Measurements from ENCODE around the gene CDK10.
"Not testable (repeated sequence)": the region's sequence is repeated elsewhere in the genome, so short reads cannot be mapped to it uniquely, and the experiment has no call there.

The CDK10 gene

DNA sequence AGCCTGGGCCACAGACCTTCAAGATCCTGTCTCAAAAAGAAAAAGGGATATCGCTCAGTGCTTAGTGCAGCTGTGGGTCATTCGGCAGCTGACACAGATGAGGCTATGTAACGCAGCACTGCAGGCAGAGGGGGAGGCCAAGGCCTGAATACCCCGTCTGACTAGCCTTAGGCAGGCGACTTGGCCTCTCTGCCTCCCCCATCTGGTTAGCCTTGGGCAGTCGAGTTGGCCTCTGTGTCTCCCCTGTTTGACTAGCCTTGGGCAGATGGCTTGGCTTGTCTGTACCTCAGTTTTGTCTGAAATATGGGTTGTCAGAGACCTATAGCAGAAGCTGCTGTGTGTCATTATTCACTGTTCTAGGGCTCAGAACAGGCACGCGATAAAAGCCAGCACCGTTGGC is 18.9 kb upstream of the CDK10 start:
- no peak for DNase-seq (ENCODE audit: low spot score)

DNA sequence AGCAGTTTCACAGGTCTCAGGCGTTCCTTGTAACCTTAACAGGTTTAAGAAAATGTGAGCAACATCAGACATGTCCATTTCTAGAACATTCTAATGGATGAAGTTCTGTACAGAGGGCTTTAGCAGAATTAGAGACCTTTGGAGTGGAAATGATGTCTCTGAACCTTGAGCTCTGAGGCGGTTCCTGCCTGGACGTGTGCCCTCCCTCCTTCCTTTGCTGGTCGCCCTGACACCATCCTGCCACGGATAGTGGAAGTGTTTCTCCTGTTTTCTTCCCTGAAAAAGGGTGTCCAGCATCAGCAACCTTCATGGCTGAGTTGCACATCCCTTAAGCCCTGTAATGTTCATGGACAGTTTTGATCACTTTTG is 17.7 kb upstream of the CDK10 start:
- DNase-seq (ENCODE audit: low spot score), result no peak

DNA sequence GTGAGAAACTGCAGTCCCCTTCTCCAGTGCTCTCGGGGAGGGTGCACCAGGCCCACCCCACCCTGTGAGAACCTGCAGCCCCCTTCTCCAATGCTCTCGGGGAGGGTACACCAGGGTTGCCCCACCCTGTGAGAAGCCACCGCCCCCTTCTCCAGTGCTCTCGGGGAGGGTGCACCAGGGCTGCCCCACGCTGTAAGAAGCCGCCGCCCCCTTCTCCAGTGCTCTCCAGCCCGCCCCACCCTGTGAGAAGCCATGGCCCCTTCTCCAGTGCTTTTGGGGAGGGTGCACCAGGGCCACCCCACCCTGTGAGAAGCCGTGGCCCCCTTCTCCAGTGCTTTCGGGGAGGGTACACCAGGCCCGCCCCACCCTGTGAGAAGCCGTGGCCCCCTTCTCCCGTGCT is 16.7 kb upstream of the CDK10 start:
- DNase-seq (ENCODE audit: low spot score), result no peak

DNA sequence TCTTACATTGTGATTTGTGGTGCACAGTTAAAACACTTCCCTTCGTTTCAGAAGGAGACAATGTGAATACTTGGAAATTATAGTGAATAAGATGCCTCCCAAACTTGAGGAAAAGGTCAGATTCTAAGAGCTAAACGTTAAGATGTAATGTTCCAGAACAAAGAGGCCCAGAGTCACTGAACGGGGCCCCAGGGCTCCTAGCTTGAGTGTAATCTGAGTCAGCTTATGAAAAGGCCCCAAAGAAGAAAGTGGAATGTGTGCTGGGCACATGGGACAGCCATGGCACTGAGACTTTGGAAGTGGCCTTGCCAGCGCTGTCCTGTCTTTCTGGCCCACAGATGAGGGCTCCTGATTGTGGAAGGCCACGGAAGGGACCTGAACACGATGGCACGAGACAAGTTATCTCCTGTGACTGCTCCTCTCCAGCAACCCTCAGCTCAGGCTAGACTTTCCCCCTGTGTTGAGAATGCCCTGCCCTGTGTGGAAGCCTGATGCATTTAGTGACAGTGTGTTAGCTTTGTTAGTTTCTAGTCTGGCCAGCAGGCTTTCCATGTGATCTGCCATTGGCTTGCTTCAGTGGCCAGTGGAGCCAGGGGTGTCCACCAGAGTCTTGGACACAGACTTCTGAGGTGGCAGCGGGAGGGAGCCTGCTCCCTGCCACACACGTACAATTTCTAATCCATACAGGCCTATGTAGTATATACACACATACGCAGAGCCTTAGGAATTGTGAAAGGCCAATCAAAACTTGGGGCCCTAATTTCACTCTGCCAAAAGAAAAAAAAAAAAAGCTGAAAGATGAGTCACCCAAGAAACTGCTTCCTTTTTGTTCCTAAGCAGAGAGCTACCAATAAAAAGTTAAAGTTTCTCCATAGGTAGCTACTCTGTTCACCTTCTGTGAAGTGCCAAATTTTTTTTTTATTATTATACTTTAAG is 15.7 kb upstream of the CDK10 start:
- no peak for DNase-seq (ENCODE audit: low spot score)

DNA sequence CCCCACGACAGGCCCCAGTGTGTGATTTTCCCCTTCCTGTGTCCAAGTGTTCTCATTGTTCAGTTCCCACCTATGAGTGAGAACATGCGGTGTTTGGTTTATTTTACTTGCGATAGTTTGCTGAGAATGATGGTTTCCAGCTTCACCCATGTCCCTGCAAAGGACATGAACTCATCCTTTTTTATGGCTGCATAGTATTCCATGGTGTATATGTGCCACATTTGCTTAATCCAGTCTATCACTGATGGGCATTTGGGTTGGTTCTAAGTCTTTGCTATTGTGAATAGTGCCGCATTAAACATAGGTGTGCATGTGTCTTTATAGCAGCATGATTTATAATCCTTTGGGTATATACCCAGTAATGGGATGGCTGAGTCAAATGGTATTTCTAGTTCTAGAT is 14.9 kb upstream of the CDK10 start:
- DNase-seq (ENCODE audit: low spot score), result not testable (repeated sequence)

DNA sequence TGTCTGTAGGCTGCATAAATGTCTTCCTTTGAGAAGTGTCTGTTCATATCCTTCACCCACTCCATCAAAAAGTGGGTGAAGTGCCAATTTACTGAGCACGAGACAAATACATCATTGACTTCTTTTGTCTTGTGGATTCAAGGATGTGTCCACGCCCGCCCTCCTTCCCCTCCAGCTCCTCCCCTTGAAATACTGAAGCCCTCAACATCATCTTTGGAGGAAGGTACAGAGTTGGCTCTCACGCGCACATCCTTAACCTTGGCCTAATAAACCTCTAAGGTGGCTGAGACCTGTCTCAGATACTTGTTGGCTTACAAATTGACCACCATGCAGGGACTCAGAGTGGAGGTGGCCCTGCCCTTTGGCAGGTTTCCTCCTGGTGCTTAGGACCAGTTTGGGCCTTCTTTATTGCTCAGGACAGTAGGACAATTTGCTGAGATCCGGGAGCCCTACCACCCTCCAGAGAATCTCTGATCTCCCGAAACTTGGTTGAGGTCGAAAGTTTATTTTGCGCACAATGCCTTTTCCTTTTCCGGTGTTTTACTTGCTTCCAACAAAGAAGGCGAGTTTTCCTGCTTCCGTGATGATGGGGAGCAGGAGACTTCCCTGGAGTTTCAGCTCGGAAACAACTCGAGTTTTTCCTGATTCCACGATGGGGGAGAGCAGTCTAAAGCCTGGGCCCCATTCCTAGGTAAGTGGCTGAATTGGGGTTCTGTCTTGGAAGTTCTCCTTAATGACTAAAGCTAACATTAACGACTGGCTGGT is 14.1 kb upstream of the CDK10 start:
- DNase-seq (ENCODE audit: low spot score), result no peak

- DNase-seq (ENCODE audit: low spot score), result no peak
Measured at GRCh38 chr16:89678258-89678657, 8.2 kb upstream of the CDK10 start.

DNA sequence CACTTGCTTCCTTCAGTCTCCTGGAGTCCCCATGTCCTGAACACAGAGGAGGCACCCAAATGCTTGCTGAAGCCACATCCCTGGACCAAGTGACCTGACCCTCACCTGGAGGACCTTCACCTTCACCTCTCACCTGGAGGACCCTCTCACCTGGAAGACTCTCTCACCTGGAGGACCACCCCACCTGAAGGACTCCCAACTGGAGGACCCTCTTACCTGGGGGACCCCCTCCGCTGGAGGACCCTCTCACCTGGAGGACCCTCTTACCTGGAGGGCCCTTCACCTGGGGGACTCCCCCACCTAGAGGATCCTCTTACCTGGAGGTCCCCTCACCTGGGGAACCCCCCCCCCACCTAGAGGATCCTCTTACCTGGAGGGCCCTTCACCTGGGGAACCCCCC is 573 bp upstream of the CDK10 start:
- DNase-seq (ENCODE audit: low spot score), result no peak

DNA sequence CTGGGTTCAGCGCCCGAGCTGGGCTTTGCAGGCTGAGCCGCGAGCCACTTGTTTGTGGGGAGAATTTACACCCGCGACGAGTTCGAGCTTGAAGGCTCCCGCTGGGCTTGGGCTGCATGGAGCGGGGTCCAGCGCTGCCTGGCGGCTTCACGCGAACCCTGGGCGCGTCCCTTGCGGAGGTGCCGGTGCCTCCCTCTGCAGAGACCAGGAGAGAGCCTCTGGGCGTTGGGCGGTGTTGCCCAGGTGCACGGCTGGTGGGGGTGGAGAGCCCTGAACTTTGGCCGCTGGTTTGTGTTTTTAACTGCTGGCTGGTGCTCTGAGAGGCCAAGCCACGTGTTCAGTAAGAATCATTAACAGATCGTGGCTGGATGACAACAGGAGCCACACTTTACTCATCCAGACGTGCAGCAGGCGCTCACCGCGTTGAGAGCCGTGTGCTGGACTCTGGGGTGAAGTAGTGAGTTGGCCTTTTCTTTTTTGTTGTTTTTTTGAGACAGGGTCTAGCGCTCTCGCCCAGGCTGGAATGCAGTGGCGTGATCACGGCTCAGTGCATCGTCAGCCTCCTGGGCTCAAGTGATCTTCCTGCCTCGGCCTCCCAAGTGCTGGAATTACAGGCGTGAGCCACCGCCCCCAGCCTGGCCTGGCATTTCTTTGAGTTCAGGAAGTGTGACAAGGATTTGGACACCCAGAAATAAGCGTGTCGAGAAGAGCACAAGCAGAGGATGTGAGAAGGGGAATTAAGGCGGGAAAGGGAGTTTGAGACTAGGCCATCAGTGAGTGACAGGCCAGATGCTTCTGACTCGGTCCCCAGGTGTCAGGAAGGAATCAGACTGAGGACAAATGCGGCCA is 827 bp downstream of the CDK10 start:
- peak; percentile 76 for DNase-seq (ENCODE audit: low spot score)

DNA sequence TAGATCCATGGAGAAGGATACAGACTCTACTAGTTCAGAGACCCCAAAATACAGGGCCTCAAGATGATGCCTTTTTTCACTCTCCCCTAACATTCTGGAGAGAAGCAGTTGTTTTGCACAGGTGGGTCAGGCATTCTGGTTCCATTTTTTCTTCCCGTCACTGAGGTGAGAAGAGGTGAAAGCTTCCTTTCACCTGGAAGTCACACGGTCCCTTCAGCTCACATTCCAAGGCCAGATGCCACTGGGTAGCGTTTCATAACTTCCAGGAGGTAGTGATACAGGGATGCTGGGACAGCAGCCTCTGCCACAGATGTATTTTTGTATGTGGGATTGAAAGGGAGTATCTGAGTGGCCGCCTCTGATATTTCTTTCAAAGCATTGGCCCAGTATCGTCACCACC is 1.9 kb downstream of the CDK10 start:
- DNase-seq (ENCODE audit: low spot score), result no peak

DNA sequence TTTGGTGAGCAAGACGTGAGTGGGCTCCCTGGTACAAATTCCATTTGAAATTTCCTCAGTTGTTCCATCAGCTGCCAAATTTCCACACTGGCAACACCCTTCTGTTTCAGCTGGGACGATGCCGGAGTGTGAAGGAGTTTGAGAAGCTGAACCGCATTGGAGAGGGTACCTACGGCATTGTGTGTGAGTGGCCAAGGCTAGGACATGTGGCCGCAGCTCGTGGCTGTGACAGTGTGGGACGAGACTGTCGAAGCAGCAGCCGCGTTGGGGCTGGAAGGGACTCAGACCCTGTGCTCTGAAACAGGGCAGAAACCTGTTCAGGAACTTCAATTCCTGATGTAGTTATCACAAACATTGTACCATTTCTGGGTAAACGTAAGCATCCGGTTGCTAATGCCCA is 2.7 kb downstream of the CDK10 start:
- no peak for DNase-seq (ENCODE audit: low spot score)

DNA sequence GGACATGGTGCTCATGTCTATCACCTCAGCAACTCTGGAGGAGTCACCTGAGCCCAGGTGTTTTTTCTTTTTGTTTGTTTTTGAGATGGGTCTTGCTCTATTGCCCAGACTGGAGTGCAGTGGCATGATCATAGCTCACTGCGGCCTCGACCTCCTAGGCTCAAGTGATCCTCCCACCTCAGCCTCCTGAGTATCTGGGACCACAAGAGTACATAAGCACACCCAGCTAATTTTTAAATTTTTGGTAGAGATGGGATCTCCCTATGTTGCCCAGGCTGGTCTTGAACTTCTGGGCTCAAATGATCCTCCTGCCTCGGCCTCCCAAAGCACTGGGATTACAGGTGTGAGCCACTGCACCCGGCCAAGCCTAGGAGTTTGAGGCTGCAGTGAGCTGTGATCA is 3.1 kb downstream of the CDK10 start:
- DNase-seq (ENCODE audit: low spot score), result not testable (repeated sequence)

GRCh38 chr16:89690392-89690901 is 4.0 kb downstream of the CDK10 start:
- DNase-seq (ENCODE audit: low spot score), result no peak

DNA sequence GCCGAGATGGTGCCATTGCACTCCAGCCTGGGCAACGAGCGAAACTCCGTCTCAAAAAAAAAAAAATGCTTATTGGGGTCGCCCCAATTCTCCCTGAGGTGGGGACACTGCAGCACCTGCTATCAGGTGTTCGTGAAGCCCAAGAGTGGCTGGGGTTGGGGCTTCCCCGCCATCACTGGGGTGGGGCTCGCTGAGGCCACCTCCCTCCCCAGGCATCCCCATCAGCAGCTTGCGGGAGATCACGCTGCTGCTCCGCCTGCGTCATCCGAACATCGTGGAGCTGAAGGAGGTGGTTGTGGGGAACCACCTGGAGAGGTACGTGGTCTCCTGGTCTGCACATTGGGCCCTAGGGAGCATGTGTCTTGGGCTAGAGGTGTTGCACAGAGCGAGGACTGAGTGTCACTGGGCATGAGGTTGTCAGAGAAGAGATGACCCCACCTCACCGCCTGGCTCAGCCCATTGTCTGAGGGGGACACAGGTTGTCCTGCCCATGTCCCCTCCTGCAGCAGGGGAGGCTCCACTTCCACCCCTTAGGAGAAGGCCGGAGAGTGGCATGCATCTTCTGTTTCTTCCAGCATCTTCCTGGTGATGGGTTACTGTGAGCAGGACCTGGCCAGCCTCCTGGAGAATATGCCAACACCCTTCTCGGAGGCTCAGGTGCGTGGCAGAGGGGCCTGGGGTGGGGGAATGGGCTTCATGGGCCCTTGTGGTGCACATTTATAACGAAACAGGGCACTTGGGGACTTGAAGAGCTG is 4.9 kb downstream of the CDK10 start:
- DNase-seq (ENCODE audit: low spot score), result no peak

DNA sequence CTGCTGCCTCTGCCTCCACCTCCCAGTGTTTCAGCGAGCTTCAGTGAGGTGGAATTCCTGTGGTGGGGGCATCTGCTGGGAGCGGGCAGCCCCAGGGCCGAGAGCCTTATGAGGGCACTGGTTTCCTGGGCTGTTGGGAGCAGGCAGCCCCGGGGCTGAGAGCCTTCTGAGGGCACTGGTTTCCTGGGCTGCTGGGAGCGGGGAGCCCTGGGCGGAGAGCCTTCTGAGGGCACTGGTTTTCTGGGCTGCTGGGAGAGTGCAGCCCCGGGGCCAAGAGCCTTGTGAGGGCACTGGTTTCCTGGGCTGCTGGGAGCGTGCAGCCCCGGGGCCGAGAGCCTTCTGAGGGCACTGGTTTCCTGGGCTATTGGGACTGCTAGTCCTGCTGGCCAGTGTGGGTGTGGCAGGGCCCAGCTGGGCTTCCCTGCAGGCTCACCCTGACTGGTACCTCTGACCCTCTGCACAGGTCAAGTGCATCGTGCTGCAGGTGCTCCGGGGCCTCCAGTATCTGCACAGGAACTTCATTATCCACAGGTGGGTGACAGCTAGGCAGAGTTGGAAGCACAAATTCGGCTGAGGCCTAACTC is 5.6 kb downstream of the CDK10 start:
- DNase-seq (ENCODE audit: low spot score), result no peak

DNA sequence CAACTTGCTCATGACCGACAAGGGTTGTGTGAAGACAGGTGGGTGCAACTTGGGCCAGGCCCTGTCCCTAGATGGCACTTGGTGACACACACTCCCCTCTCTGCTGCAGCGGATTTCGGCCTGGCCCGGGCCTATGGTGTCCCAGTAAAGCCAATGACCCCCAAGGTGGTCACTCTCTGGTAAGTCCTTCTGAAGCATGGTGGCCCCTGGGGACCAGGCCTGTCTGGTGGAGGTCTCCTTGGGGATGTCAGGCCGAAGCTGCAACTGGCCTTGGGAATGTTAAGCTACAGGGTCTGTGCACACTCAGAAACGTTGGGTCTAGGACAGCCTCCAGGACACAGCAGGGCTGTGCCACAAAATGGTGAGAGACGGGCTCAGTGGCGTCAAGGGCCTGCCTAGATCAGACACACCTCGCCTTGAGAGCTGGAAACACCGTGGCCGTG is 6.8 kb downstream of the CDK10 start:
- DNase-seq (ENCODE audit: low spot score), result no peak

DNA sequence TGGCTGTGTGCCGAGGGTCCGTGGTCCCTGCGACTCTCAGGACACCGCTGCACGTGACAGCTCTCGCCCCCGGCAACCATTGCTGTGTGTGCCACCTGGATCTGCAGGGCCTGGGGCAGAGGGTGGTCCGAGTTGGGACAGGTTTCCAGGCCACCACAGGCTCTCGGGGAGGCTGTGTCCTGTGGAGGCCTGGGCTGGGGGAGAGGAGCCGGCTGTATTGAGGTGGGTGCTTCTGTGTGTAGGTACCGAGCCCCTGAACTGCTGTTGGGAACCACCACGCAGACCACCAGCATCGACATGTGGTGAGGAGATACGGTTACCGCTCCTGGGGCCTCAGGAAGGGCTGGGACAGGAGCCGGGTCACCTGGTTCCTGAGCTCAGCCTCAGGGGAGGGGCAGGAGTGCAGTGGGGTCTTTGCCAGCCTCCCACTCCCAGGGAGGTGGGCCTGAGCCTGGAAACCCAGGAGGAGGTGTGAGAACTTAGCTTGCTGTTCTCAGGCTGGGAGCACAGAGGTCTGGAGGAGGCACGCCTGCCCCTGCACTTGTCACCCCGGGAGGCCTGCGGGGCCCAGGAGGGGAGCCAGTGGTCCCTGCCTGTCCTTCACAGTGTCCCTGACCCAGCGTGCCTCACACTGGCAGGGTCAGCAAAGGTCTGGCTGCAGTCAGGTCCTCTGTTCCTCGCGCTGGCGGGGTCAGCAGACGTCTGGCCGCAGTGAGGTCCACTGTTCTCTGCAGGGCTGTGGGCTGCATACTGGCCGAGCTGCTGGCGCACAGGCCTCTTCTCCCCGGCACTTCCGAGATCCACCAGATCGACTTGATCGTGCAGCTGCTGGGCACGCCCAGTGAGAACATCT is 7.7 kb downstream of the CDK10 start:
- no peak for DNase-seq (ENCODE audit: low spot score)

GRCh38 chr16:89694784-89695085 is 8.2 kb downstream of the CDK10 start:
- not testable (repeated sequence) for DNase-seq (ENCODE audit: low spot score)

- no peak for DNase-seq (ENCODE audit: low spot score)
Measured at GRCh38 chr16:89695086-89695874, 8.8 kb downstream of the CDK10 start.

Data from NAMALWA (cell line).